ENCODE data around the gene PTPN3.

The PTPN3 gene

GRCh38 chr9:109482391-109482916 lies 15.7 kb downstream of the PTPN3 start:
- no peak for TF ChIP-seq CTCF (conservative IDR thresholded peaks at IDR 0.05; ENCODE audit: low read depth, low read length)
- no peak for DNase-seq (ENCODE audit: low read depth)
- H3K4me3 ChIP-seq (ENCODE audit: low read depth, low read length): no peak overlapping the region

GRCh38 chr9:109481856-109482255 lies 16.3 kb downstream of the PTPN3 start:
- TF ChIP-seq CTCF (conservative IDR thresholded peaks at IDR 0.05; ENCODE audit: low read depth, low read length): no peak
- H3K4me3 ChIP-seq (ENCODE audit: low read depth, low read length): no peak overlapping the region
- DNase-seq (ENCODE audit: low read depth): no peak

GRCh38 chr9:109479822-109480221 lies 18.3 kb downstream of the PTPN3 start:
- DNase-seq (ENCODE audit: low read depth): no peak
- no peak for TF ChIP-seq CTCF (conservative IDR thresholded peaks at IDR 0.05; ENCODE audit: low read depth, low read length)

GRCh38 chr9:109478665-109479380 lies 19.3 kb downstream of the PTPN3 start:
- TF ChIP-seq CTCF (conservative IDR thresholded peaks at IDR 0.05; ENCODE audit: low read depth, low read length): no peak
- H3K4me3 ChIP-seq (ENCODE audit: low read depth, low read length): no peak overlapping the region
- no peak for DNase-seq (ENCODE audit: low read depth)

More at GRCh38 chr9:109479822-109480221, 18.3 kb downstream of the PTPN3 start:
- no peak overlapping the region for H3K4me3 ChIP-seq (ENCODE audit: low read depth, low read length)

GRCh38 chr9:109478051-109478563 lies 20.0 kb downstream of the PTPN3 start:
- TF ChIP-seq CTCF (conservative IDR thresholded peaks at IDR 0.05; ENCODE audit: low read depth, low read length): no peak
- H3K4me3 ChIP-seq (ENCODE audit: low read depth, low read length): no peak overlapping the region
- no peak for DNase-seq (ENCODE audit: low read depth)

GRCh38 chr9:109477258-109478050 lies 20.7 kb downstream of the PTPN3 start:
- TF ChIP-seq CTCF (conservative IDR thresholded peaks at IDR 0.05; ENCODE audit: low read depth, low read length): no peak
- DNase-seq (ENCODE audit: low read depth): no peak
- H3K4me3 ChIP-seq (ENCODE audit: low read depth, low read length): no peak overlapping the region

Measured in choroid plexus epithelial cell (primary cell).